ENCODE measurements around the gene ARL2BP.

The ARL2BP gene

GRCh38 chr16:57235128-57236021 is 9.7 kb upstream of the ARL2BP start:
- no peak for DNase-seq

- DNase-seq = no peak
These were observed 9.1 kb upstream of the ARL2BP start for GRCh38 chr16:57236022-57236350.

GRCh38 chr16:57238682-57239081 is 6.4 kb upstream of the ARL2BP start:
- no peak for DNase-seq

GRCh38 chr16:57239107-57239506 is 6.0 kb upstream of the ARL2BP start:
- no peak for DNase-seq

- no peak for DNase-seq
These were observed 4.2 kb upstream of the ARL2BP start for GRCh38 chr16:57240851-57241250.

GRCh38 chr16:57242650-57243049 is 2.4 kb upstream of the ARL2BP start:
- DNase-seq = no peak

GRCh38 chr16:57244463-57244766 is 644 bp upstream of the ARL2BP start:
- DNase-seq = no peak

GRCh38 chr16:57245472-57246113 is 534 bp downstream of the ARL2BP start:
- no peak for DNase-seq

GRCh38 chr16:57251352-57251751 is 6.3 kb downstream of the ARL2BP start:
- no peak for DNase-seq

- DNase-seq = no peak
These were observed 7.2 kb downstream of the ARL2BP start for GRCh38 chr16:57252148-57252721.

- no peak for DNase-seq
These were observed 8.4 kb downstream of the ARL2BP start for GRCh38 chr16:57253466-57253865.

GRCh38 chr16:57255686-57256415 is 10.8 kb downstream of the ARL2BP start:
- DNase-seq = no peak

GRCh38 chr16:57256601-57257395 is 11.7 kb downstream of the ARL2BP start:
- DNase-seq = no peak

GRCh38 chr16:57257455-57258070 is 12.5 kb downstream of the ARL2BP start:
- no peak for DNase-seq

GRCh38 chr16:57258226-57258909 is 13.3 kb downstream of the ARL2BP start:
- DNase-seq = no peak

GRCh38 chr16:57258910-57259475 is 13.9 kb downstream of the ARL2BP start:
- DNase-seq = no peak

- no peak for DNase-seq
These were observed 15.4 kb downstream of the ARL2BP start for GRCh38 chr16:57260294-57260929.

GRCh38 chr16:57261806-57262205 is 16.7 kb downstream of the ARL2BP start:
- no peak for DNase-seq

- no peak for DNase-seq
These were observed 17.9 kb downstream of the ARL2BP start for GRCh38 chr16:57262841-57263540.
